SK-N-SH treated with all-trans-retinoic acid at 6 μM for 48 hours (cell line): ENCODE results near the gene STAT5A.

ENCODE experiments used
- ATAC-seq: fragments of 200-7000 bp; cut with Tn5 transposase; 3 replicates; pipeline ENCODE4 v1.9.1; 2020; ENCODE audit warnings: mild to moderate bottlenecking, moderate library complexity
- BACH2 ChIP-seq: fragments of 250-450 bp; sonication (Bioruptor Pico); IDR thresholded peaks from 2 replicates; pipeline ENCODE4 v1.9.0; 2021; ENCODE audit warnings: mild to moderate bottlenecking, borderline replicate concordance
- CSDC2 ChIP-seq: fragments of 250-450 bp; sonication (Bioruptor Pico); IDR thresholded peaks from 2 replicates; pipeline ENCODE4 v1.5.0; 2020; ENCODE audit warnings: mild to moderate bottlenecking, moderate library complexity
- ESRRG ChIP-seq: fragments of 250-450 bp; sonication (Bioruptor Pico); IDR thresholded peaks from 2 replicates; pipeline ENCODE4 v1.6.1; 2021; ENCODE audit warnings: mild to moderate bottlenecking
- GLIS3 ChIP-seq: fragments of 250-450 bp; sonication (Bioruptor Pico); IDR thresholded peaks from 2 replicates; pipeline ENCODE4 v1.5.0; 2020; ENCODE audit warnings: mild to moderate bottlenecking, moderate library complexity
- ISL1 ChIP-seq: fragments of 250-450 bp; sonication (Bioruptor Pico); IDR thresholded peaks from 2 replicates; pipeline ENCODE4 v2.1.2; 2022; ENCODE audit warnings: mild to moderate bottlenecking, moderate library complexity
- OSR1 ChIP-seq: fragments of 250-450 bp; sonication (Bioruptor Pico); IDR thresholded peaks from 2 replicates; pipeline ENCODE4 v1.8.0; 2022; ENCODE audit warnings: moderate library complexity, mild to moderate bottlenecking, inconsistent platforms
- POU6F1 ChIP-seq: fragments of 250-450 bp; sonication (Bioruptor Pico); IDR thresholded peaks from 2 replicates; pipeline ENCODE4 v1.8.0; 2021; ENCODE audit warnings: low read depth, mild to moderate bottlenecking, moderate library complexity, borderline replicate concordance
- PPARA ChIP-seq: fragments of 250-450 bp; sonication (Bioruptor Pico); IDR thresholded peaks from 2 replicates; pipeline ENCODE4 v1.5.0; 2020; ENCODE audit warnings: mild to moderate bottlenecking, borderline replicate concordance
- RARB ChIP-seq: fragments of 250-450 bp; sonication (Bioruptor Pico); IDR thresholded peaks from 2 replicates; pipeline ENCODE4 v1.8.0; 2021; ENCODE audit warnings: mild to moderate bottlenecking, moderate library complexity
- SNAI2 ChIP-seq: fragments of 250-450 bp; sonication (Bioruptor Pico); IDR thresholded peaks from 2 replicates; pipeline ENCODE4 v1.5.0; 2020; ENCODE audit warnings: mild to moderate bottlenecking, moderate library complexity
- TOX ChIP-seq: fragments of 250-450 bp; sonication (Bioruptor Pico); IDR thresholded peaks from 2 replicates; pipeline ENCODE4 v1.8.0; 2021; ENCODE audit warnings: mild to moderate bottlenecking, moderate library complexity, borderline replicate concordance
- ZC3H10 ChIP-seq: fragments of 250-450 bp; sonication (Bioruptor Pico); IDR thresholded peaks from 2 replicates; pipeline ENCODE4 v1.5.1; 2021; ENCODE audit warnings: mild to moderate bottlenecking, moderate library complexity
- ZFP3 ChIP-seq: fragments of 250-450 bp; sonication (Bioruptor Pico); IDR thresholded peaks from 2 replicates; pipeline ENCODE4 v1.5.0; 2020; ENCODE audit warnings: mild to moderate bottlenecking, moderate library complexity
- ZFP30 ChIP-seq: fragments of 450-650 bp; formaldehyde crosslinking; IDR thresholded peaks from 2 replicates; pipeline ENCODE4 v1.5.0; 2022; ENCODE audit warnings: mild to moderate bottlenecking, moderate library complexity
- ZNF565 ChIP-seq: fragments of 450-650 bp; formaldehyde crosslinking; conservative IDR thresholded peaks from 2 replicates; pipeline ENCODE4 v1.5.0; 2020; ENCODE audit warnings: low read depth, mild to moderate bottlenecking, moderate library complexity
- ZNF70 ChIP-seq: fragments of 450-650 bp; formaldehyde crosslinking; IDR thresholded peaks from 2 replicates; pipeline ENCODE4 v1.5.0; 2020; ENCODE audit warnings: mild to moderate bottlenecking, moderate library complexity
- ZNF8 ChIP-seq: fragments of 450-650 bp; formaldehyde crosslinking; IDR thresholded peaks from 2 replicates; pipeline ENCODE4 v1.5.0; 2020; ENCODE audit warnings: mild to moderate bottlenecking, moderate library complexity
- TF ChIP-seq, protein P1 (sequence below): fragments of 250-450 bp; sonication (Bioruptor Pico); IDR thresholded peaks from 2 replicates; pipeline ENCODE4 v1.8.0; 2020; ENCODE audit warnings: mild to moderate bottlenecking, moderate library complexity, borderline replicate concordance
- TF ChIP-seq, protein P2 (sequence below): fragments of 250-450 bp; sonication (Bioruptor Pico); IDR thresholded peaks from 2 replicates; pipeline ENCODE4 v1.5.1; 2021; ENCODE audit warnings: mild to moderate bottlenecking, moderate library complexity
- TF ChIP-seq, protein P3 (sequence below): fragments of 250-450 bp; sonication (Bioruptor Pico); IDR thresholded peaks from 2 replicates; pipeline ENCODE4 v1.5.1; 2020; ENCODE audit warnings: low read depth, mild to moderate bottlenecking, moderate library complexity

Gene STAT5A

DNA sequence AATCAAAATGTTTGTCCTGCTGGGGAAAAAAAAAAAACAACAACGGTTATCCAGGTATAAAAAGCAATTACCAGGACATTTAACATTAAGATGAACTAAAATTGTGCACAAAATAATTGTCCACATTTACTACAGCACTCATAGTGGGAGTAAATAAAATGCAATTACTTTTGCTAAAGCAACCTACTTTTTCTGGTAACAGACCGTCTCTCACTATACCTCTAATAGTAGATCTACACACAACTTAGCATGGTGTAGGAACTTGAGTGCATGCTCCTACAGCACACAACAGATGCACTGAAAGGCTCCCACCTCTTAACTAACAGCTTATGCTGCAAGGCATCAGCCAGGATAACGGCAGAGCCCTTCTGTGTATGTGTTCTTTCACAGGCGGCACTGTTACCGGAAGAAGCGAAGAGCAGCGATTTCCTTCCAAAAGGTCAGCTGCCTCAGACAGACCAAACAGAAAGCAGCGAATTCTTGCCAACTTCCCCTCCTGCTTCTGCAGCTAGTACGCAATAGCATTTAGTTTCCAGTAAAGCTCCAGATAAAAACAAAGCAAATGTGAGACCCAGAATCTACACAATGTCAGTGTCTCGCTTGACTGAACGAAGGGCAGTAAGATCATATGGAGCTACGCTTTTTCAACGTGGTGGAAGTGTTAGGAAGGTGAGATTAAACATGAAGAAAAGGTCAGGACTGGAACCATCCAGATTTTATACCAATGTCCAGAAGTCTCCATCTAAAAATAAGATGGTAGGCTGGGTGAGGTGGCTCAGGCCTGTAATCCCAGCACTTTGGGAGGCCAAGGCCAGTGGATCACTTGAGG lies 39.7 kb upstream of the STAT5A start:
- TF ChIP-seq ZFP3 (CRISPR knock-in tag) (0 out of 2 replicates have a peak, but pooled peaks have one; percentile 24), ZFP30 (no peak)
- ATAC-seq, result peak; percentile 96

DNA sequence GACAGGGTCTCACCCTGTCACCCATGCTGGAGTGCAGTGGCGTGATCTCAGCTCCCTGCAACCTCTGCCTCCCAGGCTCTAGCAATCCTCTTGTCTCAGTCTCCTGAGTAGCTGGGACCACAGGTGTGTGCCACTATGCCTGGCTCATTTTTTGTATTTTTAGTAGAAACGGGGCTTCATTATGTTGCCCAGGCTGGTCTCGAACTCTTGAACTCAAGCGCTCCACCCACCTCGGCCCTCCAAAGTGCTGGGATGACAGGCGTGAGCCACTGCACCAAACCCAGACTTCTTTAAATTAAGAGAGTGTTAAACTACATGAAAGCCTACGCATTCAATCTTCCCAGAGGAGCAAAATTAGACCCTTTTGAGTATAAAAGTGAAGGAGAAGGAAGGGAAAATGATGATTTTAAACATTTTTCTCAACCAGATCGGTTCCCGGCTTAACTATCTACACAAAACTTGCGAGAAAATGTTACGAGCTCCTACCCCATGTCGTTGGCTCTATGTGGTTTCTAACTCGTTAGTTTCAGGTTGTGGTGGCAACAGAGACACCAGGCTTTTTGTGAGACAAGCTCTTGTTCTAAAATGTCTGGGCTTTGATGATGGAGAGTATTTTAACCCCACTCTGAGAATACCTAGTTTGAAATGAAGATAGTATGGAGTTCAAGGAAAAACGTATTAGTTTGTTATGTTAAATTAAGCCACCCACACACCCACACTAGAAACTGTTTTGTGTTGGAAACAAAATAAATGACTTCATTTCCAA lies 38.4 kb upstream of the STAT5A start:
- TF ChIP-seq SNAI2 (no peak), TOX (CRISPR knock-in tag) (no peak), CSDC2 (CRISPR knock-in tag) (no peak), ZFP3 (CRISPR knock-in tag) (no peak), RARB (CRISPR knock-in tag) (no peak), GLIS3 (no peak), ZC3H10 (CRISPR knock-in tag) (no peak), BACH2 (CRISPR knock-in tag) (no peak), ISL1 (CRISPR knock-in tag) (no peak), PPARA (CRISPR knock-in tag) (no peak), ESRRG (CRISPR knock-in tag) (no peak), ZNF8 (CRISPR knock-in tag) (no peak), POU6F1 (CRISPR knock-in tag) (no peak), ZFP30 (no peak), OSR1 (CRISPR knock-in tag) (no peak)
- TF ChIP-seq, protein P1, sequence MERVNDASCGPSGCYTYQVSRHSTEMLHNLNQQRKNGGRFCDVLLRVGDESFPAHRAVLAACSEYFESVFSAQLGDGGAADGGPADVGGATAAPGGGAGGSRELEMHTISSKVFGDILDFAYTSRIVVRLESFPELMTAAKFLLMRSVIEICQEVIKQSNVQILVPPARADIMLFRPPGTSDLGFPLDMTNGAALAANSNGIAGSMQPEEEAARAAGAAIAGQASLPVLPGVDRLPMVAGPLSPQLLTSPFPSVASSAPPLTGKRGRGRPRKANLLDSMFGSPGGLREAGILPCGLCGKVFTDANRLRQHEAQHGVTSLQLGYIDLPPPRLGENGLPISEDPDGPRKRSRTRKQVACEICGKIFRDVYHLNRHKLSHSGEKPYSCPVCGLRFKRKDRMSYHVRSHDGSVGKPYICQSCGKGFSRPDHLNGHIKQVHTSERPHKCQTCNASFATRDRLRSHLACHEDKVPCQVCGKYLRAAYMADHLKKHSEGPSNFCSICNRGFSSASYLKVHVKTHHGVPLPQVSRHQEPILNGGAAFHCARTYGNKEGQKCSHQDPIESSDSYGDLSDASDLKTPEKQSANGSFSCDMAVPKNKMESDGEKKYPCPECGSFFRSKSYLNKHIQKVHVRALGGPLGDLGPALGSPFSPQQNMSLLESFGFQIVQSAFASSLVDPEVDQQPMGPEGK (CRISPR knock-in tag), result no peak
- TF ChIP-seq, protein P2, sequence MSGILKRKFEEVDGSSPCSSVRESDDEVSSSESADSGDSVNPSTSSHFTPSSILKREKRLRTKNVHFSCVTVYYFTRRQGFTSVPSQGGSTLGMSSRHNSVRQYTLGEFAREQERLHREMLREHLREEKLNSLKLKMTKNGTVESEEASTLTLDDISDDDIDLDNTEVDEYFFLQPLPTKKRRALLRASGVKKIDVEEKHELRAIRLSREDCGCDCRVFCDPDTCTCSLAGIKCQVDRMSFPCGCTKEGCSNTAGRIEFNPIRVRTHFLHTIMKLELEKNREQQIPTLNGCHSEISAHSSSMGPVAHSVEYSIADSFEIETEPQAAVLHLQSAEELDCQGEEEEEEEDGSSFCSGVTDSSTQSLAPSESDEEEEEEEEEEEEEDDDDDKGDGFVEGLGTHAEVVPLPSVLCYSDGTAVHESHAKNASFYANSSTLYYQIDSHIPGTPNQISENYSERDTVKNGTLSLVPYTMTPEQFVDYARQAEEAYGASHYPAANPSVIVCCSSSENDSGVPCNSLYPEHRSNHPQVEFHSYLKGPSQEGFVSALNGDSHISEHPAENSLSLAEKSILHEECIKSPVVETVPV (CRISPR knock-in tag), result no peak
- ATAC-seq, result no peak

DNA sequence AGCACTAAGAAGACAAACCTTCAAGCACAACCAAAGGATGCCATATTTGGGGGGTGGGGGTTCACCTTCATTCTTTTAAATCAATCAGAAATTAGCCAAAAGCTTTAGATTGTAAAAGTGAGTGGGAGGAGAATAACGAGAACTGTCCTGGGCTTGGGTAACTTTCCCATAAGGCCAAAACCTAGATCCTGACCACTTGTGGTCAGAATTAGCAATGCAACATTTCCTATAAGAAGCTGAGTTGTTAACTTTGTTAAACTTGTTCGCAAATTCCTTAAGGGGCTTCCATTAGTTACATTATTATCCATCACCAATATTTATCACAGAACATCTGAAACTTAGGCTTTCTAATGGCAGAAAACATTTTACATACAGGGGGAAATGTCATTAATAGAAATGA lies 37.2 kb upstream of the STAT5A start:
- TF ChIP-seq ZNF8 (CRISPR knock-in tag), result no peak
- no peak for TF ChIP-seq GLIS3
- no peak for TF ChIP-seq OSR1 (CRISPR knock-in tag)
- TF ChIP-seq BACH2 (CRISPR knock-in tag), result no peak
- TF ChIP-seq ZNF565 (CRISPR knock-in tag), result no peak
- TF ChIP-seq ESRRG (CRISPR knock-in tag), result no peak
- TF ChIP-seq, protein P2 (CRISPR knock-in tag), result no peak
- TF ChIP-seq ZC3H10 (CRISPR knock-in tag), result no peak
- TF ChIP-seq ZNF70 (CRISPR knock-in tag), result no peak
- no peak for TF ChIP-seq POU6F1 (CRISPR knock-in tag)
- TF ChIP-seq RARB (CRISPR knock-in tag), result no peak
- TF ChIP-seq, protein P3, sequence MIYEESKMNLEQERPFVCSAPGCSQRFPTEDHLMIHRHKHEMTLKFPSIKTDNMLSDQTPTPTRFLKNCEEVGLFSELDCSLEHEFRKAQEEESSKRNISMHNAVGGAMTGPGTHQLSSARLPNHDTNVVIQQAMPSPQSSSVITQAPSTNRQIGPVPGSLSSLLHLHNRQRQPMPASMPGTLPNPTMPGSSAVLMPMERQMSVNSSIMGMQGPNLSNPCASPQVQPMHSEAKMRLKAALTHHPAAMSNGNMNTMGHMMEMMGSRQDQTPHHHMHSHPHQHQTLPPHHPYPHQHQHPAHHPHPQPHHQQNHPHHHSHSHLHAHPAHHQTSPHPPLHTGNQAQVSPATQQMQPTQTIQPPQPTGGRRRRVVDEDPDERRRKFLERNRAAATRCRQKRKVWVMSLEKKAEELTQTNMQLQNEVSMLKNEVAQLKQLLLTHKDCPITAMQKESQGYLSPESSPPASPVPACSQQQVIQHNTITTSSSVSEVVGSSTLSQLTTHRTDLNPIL (CRISPR knock-in tag), result no peak
- no peak for ATAC-seq
